ENCODE data around the gene RAPGEF6. TPM values are rescaled to one million over a fixed set of nuclear protein-coding genes. Genes with fewer than 3 reads are reported as not detected.

The RAPGEF6 gene
- total RNA-seq, 1 donor: 161 TPM

GRCh38 chr5:131528682-131529081, 106.3 kb downstream of the RAPGEF6 start:
- Histone ChIP-seq H3K4me3 (ENCODE audit: low read length) (no peak overlapping the region), H3K9me3 (ENCODE audit: low read depth, low read length) (no peaks in the 10 kb centered on the region), H3K4me1 (ENCODE audit: insufficient read depth, low read length) (peaks cover 36% of the 10 kb centered on the region), H3K27me3 (ENCODE audit: insufficient read depth, low read length) (no peaks in the 10 kb centered on the region)

- peaks cover 36% of the 10 kb centered on the region for H3K4me1 ChIP-seq (ENCODE audit: insufficient read depth, low read length)
- no peak overlapping the region for H3K4me3 ChIP-seq (ENCODE audit: low read length)
- H3K9me3 ChIP-seq (ENCODE audit: low read depth, low read length): no peaks in the 10 kb centered on the region
- no peaks in the 10 kb centered on the region for H3K27me3 ChIP-seq (ENCODE audit: insufficient read depth, low read length)
Observed at GRCh38 chr5:131525805-131526204, 109.2 kb downstream of the RAPGEF6 start.

GRCh38 chr5:131524431-131524830, 110.6 kb downstream of the RAPGEF6 start:
- H3K4me1 ChIP-seq (ENCODE audit: insufficient read depth, low read length): peaks cover 31% of the 10 kb centered on the region
- no peak overlapping the region for H3K4me3 ChIP-seq (ENCODE audit: low read length)
- H3K27me3 ChIP-seq (ENCODE audit: insufficient read depth, low read length): no peaks in the 10 kb centered on the region
- no peaks in the 10 kb centered on the region for H3K9me3 ChIP-seq (ENCODE audit: low read depth, low read length)

GRCh38 chr5:131523500-131524185, 111.4 kb downstream of the RAPGEF6 start:
- Histone ChIP-seq H3K4me3 (ENCODE audit: low read length) (no peak overlapping the region), H3K9me3 (ENCODE audit: low read depth, low read length) (no peaks in the 10 kb centered on the region), H3K4me1 (ENCODE audit: insufficient read depth, low read length) (peaks cover 23% of the 10 kb centered on the region), H3K27me3 (ENCODE audit: insufficient read depth, low read length) (no peaks in the 10 kb centered on the region)

- no peak overlapping the region for H3K4me3 ChIP-seq (ENCODE audit: low read length)
- no peaks in the 10 kb centered on the region for H3K27me3 ChIP-seq (ENCODE audit: insufficient read depth, low read length)
- H3K9me3 ChIP-seq (ENCODE audit: low read depth, low read length): no peaks in the 10 kb centered on the region
- peaks cover 13% of the 10 kb centered on the region for H3K4me1 ChIP-seq (ENCODE audit: insufficient read depth, low read length)
Observed at GRCh38 chr5:131521252-131521651, 113.8 kb downstream of the RAPGEF6 start.

- no peaks in the 10 kb centered on the region for H3K9me3 ChIP-seq (ENCODE audit: low read depth, low read length)
- H3K27me3 ChIP-seq (ENCODE audit: insufficient read depth, low read length): no peaks in the 10 kb centered on the region
- H3K4me1 ChIP-seq (ENCODE audit: insufficient read depth, low read length): peaks cover 16% of the 10 kb centered on the region
- no peak overlapping the region for H3K4me3 ChIP-seq (ENCODE audit: low read length)
Observed at GRCh38 chr5:131515348-131515747, 119.7 kb downstream of the RAPGEF6 start.

GRCh38 chr5:131514316-131515283, 120.4 kb downstream of the RAPGEF6 start:
- Histone ChIP-seq H3K4me1 (ENCODE audit: insufficient read depth, low read length) (peaks cover 21% of the 10 kb centered on the region), H3K9me3 (ENCODE audit: low read depth, low read length) (no peaks in the 10 kb centered on the region), H3K27me3 (ENCODE audit: insufficient read depth, low read length) (no peaks in the 10 kb centered on the region), H3K4me3 (ENCODE audit: low read length) (no peak overlapping the region)

- Histone ChIP-seq H3K9me3 (ENCODE audit: low read depth, low read length) (no peaks in the 10 kb centered on the region), H3K4me1 (ENCODE audit: insufficient read depth, low read length) (peaks cover 21% of the 10 kb centered on the region), H3K27me3 (ENCODE audit: insufficient read depth, low read length) (no peaks in the 10 kb centered on the region), H3K4me3 (ENCODE audit: low read length) (no peak overlapping the region)
Observed at GRCh38 chr5:131513780-131514179, 121.2 kb downstream of the RAPGEF6 start.

GRCh38 chr5:131511934-131512333, 123.1 kb downstream of the RAPGEF6 start:
- Histone ChIP-seq H3K27me3 (ENCODE audit: insufficient read depth, low read length) (no peaks in the 10 kb centered on the region), H3K9me3 (ENCODE audit: low read depth, low read length) (no peaks in the 10 kb centered on the region), H3K4me3 (ENCODE audit: low read length) (no peak overlapping the region), H3K4me1 (ENCODE audit: insufficient read depth, low read length) (peaks cover 21% of the 10 kb centered on the region)

- peaks cover 16% of the 10 kb centered on the region for H3K4me1 ChIP-seq (ENCODE audit: insufficient read depth, low read length)
- H3K27me3 ChIP-seq (ENCODE audit: insufficient read depth, low read length): no peaks in the 10 kb centered on the region
- no peaks in the 10 kb centered on the region for H3K9me3 ChIP-seq (ENCODE audit: low read depth, low read length)
- H3K4me3 ChIP-seq (ENCODE audit: low read length): no peak overlapping the region
Observed at GRCh38 chr5:131509801-131510200, 125.2 kb downstream of the RAPGEF6 start.

GRCh38 chr5:131505237-131505908, 129.7 kb downstream of the RAPGEF6 start:
- H3K9me3 ChIP-seq (ENCODE audit: low read depth, low read length): no peaks in the 10 kb centered on the region

GRCh38 chr5:131496400-131496713, 138.7 kb downstream of the RAPGEF6 start:
- no peak overlapping the region for H3K4me3 ChIP-seq (ENCODE audit: low read length)
- no peaks in the 10 kb centered on the region for H3K9me3 ChIP-seq (ENCODE audit: low read depth, low read length)
- no peaks in the 10 kb centered on the region for H3K27me3 ChIP-seq (ENCODE audit: insufficient read depth, low read length)
- H3K4me1 ChIP-seq (ENCODE audit: insufficient read depth, low read length): peaks cover 7% of the 10 kb centered on the region

More at GRCh38 chr5:131505237-131505908, 129.7 kb downstream of the RAPGEF6 start:
- Histone ChIP-seq H3K4me1 (ENCODE audit: insufficient read depth, low read length) (peaks cover 12% of the 10 kb centered on the region), H3K27me3 (ENCODE audit: insufficient read depth, low read length) (no peaks in the 10 kb centered on the region), H3K4me3 (ENCODE audit: low read length) (no peak overlapping the region)

- Histone ChIP-seq H3K9me3 (ENCODE audit: low read depth, low read length) (no peaks in the 10 kb centered on the region), H3K4me1 (ENCODE audit: insufficient read depth, low read length) (peaks cover 7% of the 10 kb centered on the region), H3K4me3 (ENCODE audit: low read length) (no peak overlapping the region), H3K27me3 (ENCODE audit: insufficient read depth, low read length) (no peaks in the 10 kb centered on the region)
Observed at GRCh38 chr5:131495536-131496399, 139.3 kb downstream of the RAPGEF6 start.

- H3K9me3 ChIP-seq (ENCODE audit: low read depth, low read length): no peaks in the 10 kb centered on the region
- H3K27me3 ChIP-seq (ENCODE audit: insufficient read depth, low read length): no peaks in the 10 kb centered on the region
- peaks cover 18% of the 10 kb centered on the region for H3K4me1 ChIP-seq (ENCODE audit: insufficient read depth, low read length)
- H3K4me3 ChIP-seq (ENCODE audit: low read length): no peak overlapping the region
Observed at GRCh38 chr5:131491749-131492148, 143.3 kb downstream of the RAPGEF6 start.
